Stimulated activated CD4-positive, alpha-beta T cell treated with anti-CD3 and anti-CD28 coated beads, Interleukin-2, amount 100 ng/mL, for 24 hours (primary cell): ENCODE data around the gene CASZ1.

ENCODE experiments used
- DNase-seq, 2 donors: peaks; one replicate each; pipeline ENCODE4 v3.0.0-alpha.2; 2020

CASZ1 gene

DNA sequence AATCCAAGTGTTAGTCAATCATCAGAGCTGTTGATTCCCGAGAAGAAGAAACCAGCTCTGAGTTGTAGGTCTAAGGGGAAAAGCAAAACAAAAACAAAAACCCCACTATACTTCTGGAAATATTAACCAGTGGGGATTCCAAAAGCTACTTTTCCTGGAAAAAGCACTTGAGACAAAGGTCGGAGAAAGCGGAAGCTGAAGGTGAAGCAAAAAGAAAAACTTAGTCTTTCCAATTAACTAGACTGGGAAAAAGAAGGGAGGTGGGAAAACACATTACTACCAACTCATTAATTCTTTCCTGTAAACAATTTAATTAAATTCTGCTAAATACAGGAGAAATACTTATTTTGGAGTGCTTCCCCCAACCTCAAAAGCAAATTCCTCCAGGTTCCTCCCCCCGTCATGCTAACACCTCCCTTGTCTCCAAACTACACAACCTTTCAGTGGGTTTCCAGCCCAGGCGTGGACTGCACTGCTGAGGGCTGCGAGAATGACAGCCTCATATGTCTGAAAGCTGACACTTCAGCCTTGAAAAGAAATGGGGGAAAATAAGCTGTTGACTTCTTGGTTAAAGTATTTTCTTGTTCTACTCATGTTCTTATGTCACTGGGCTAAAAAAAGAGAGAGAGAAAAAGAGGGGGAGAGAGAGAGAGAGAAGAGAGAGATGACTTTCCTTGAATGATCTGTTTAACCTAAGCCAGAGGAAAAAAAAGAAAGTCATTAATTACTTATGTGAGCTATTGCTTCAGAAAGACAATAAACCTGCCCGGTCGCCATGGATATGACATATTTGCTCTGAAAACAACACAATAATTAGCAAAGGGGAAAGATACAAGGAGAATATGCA, 5.1 kb downstream of the CASZ1 start:
- no peak for DNase-seq

DNA sequence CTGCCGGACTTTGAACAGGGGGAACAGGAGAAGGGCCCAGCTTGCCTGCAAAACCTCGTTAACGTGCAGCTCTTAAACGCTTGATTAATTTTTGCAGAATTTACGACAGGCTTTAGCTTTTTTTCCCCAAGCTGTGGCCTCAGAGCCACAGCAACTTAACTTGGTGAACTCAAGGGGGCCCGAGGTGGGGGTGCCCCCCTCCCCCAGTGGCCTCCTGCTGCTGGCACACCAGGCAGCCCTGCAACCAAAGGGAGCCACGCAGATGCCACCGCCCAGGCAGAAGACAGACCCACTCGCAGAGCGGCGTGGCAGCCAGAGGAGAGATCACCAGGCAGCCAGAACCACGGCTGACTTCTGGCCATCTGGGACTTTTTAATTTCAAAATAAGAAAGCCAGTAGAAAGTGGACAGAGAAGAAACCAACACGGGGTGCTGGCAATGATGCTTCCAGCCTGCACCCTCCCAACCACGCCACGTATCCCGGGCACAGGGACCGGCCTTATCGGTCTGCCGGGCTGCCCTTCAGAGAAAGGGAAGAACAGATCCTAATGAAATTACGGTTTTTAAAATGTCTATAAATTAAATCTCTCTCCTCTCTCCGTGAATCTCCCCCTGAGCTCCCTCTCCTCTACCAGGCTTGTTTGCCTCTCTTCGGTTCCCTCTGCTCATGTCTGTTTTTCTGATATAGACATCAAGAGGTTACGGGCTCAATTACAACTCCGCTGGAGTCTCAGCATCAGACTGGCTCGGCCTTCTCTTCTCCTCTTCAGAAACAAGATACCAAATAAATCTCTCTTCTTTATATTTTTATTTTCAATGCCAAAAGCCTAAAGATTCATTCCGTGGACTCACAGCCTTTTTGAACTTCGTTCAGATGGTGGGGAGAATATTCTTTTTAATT, 6.4 kb downstream of the CASZ1 start:
- no peak for DNase-seq

DNA sequence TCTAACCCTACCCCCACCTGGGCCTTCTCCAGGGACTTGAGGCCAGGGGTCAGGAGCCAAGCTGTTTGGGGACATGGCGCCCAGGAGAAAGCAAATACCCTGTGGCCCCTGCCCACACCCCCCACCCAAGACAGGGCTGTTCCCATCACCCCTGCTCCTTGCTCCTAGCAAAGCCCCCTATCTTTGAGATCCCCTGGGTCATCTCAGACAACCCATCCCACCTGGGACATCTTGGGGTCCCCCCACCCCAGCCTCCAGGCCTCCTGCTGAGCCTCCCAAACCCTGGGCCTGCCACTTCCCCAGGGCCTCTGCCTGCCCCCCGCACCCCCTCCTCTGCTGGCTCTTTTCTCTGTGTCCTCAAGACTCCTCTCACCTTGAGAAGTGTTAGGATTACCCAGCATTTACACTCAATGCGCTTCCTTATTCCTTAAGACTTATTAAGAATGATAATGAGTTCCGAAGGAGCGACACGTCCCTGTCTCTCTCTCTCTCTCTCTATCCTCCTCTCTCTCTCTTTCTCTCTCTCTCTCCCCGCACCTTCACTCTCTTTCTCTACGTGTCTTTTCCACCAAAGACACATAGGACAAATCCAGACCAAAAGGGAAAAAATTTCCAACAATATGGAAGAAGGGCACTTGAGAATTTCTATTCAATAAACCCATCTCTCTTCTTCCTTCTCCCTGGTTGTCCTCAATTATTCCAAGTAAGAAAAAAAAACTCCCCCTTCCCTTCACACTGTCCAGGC, 7.2 kb downstream of the CASZ1 start:
- DNase-seq, result no peak

DNA sequence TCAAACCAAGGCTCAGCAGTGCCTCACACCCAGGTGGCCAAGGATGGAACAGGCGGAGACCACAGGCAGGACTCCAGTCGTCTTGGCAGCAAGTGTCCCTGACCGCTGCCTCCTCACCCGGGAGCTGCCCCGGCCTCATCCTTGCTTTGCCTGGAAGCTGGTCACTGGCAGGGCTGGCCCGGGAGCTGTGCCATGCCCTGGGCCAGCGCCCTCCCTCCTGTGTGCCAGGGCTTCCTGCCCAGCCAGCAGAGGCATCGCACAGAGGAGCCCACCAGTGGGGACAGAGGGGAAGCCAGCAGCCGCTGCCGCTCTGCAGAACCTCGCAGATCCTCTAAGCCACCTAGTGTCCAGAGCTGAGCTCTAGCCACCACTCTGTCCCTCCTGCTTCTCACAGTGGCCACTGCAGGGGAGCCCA, 7.8 kb downstream of the CASZ1 start:
- DNase-seq, result no peak

DNA sequence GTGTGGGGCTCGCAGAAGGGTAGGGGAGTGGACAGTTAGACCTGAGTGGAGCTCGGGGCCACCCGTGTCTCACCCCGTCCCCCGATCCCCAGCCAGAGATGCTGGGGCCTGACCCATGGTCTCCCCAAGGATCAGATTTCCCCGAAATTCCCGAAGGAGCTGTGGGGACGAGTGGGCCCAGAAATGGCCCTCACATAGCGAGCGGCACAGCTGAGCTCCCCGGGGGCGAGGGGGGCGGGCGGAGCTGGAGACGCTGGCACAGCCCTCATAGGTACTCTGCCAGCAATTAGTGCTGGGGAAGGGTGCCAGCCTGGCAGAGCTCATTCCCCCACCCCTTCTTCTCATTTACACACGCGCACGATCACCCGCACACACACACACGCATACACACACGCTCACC, 9.2 kb downstream of the CASZ1 start:
- no peak for DNase-seq

DNA sequence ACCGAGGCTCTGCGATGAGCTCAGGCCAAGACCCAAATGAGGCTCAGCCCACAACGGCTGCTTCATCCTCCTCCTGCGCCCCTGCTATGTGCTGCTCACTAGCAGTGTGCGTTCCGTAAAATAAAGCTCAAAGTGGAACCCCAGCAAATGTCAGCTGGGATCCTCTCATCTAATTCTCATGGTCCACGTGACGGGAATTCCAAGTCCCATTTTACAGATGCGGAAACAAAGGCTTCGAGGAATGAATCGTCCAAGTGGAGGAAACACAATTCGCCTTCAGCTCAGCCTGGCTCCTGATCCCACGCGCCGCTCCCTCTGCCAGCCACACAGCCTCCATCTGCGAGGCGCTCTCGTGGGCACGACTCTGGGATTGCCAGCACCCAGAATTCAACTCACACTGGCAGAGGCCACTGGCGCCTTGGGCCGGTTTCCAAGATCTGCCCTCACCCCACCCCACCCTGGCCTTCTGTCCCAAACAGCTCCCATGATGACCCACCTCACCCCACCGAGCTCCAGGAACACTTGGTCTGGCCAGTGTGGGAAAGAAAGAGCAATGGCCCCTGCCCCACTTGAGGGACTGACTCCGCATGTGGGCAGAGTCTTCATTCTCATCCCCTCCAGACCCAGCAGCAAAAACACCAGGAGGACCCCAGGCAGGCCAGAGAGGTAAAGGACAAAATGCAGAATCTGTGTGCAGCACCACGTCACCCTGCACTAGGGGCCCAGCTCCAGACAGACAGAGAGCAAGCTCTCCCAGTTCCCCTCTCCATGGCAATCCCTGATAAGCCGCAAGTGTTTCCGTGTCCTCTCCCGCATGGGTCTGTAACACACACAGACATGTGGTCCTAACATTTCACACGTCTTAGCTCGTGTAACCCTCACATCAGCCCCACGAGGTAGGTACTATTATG, 10.5 kb downstream of the CASZ1 start:
- no peak for DNase-seq

DNA sequence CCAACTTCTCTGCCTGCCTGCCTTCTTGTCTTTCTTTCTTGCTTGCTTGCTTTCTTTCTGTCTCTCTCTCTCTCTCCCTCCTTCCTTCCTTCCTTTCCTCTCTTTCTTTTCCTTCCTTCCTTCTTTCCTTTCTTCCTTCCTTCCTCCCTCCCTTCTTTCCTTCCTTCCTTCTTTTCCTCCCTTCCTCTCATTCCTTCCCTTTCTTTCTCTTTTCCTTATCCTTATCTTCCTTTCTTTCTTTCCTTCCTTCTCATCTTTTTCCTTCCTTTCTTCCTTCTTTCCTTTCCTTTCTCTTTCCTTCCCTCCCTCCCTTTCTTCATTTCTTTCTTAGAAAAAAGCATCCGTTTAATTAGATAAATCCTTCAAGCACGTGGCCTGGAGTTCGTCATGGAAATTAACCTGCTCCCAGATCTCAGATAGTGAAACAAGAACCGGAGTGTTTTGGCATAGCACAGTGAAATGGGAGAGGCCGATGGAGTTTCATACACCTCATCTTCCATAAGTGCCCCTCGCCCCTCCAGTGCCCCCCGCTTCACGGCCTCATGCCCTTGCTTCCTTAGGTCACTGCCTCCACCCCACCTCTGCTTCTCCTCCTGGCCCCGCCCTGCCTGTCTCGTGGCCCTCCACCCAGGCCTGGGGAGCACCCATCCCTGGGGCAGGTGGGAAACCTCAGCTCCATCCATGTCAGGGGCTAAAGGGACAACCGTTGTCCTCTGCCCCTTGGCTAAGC, 11.3 kb downstream of the CASZ1 start:
- no peak for DNase-seq

DNA sequence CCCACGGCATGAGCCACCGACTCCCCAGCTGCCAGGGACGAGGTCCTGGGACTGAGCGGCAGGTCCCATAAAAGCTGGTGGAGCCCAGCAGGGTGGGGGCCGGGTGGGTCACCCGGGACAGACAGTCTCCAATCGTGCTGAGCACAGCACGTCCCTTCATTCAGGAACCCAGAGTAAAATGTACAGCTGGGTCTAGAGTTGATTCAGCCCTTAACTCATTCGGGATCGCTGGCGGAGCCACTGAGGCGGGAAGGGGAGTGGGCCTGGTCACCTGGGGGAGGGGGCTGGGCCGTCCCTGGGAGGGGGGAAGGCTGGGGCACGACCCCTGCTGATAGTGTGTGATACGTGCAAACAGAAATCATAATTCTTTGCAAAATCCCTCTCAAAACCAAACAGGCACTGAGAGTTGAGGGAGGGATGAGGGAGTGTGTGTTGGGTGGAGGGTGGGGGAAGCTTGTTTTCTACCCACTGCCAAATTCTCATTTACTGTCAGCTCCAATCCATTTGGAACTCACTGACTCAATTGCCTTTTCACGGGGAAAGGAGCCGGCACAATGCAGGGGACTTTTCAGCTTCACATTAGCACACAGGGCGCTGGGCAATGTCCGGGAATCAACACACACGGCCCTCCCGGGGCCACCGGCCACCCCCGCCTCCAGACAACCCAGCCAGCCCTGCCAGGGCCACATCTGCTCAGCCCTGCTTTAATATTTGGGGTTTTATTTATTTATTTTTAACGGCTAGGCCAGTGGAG, 13.8 kb downstream of the CASZ1 start:
- DNase-seq, result no peak

DNA sequence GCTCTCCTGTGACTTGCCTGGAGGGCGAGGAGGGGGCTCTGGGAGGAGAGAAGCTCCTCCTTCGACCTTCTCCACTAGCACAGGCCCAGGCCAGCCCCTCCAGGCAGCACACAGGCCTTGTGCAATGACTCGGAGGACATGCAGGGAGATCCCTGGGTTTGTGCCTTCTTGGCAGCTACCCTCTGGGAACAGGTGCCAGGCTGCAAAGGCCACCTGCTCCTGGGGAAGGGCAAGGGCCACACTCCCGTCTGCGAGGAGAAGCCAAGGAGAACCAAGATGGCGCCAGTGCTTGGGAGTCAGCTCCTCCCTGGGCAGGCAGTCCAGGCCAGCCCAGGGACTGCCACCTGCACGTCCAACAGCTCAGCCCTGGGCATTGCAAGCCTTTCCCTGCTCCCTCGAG, 15.3 kb downstream of the CASZ1 start:
- no peak for DNase-seq

DNA sequence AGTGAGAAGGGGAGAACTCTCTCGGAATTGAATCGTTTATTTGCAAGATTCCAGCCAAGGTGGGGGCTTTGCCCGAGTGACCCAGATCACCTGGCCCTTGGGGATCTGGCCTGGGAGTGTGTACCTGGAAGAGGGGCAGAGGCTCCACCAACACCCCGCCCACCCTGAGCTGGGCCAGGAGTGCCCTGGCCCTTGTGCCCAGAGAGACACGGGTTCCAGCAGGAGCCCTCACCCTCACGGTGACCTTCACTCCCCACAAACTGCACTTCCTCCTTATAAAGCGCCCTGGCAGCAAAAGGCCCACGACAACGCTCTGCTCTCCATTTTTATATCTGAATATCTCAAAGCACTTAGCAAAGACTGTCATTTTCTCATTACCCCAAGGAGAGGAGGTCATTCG, 16.6 kb downstream of the CASZ1 start:
- no peak for DNase-seq

DNA sequence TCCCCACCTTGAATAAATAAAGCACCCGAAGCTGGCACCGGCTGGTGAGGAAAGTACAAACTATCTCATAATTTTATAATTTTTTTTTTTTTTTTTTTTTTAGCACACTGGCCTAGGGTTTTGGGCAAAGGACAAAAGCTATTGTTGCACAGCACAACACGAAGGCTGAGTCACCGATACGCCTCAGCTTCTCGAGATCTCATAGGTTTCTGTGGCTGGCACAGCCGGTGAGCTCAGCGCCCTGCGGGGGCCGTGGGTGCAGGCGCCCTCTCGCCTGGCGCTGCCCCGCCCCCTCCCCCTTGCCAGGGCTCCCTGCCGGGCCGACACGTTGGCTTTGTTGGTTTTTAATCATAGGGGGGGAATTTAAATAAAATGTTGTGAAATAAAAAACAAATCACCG, 17.2 kb downstream of the CASZ1 start:
- DNase-seq, result no peak

DNA sequence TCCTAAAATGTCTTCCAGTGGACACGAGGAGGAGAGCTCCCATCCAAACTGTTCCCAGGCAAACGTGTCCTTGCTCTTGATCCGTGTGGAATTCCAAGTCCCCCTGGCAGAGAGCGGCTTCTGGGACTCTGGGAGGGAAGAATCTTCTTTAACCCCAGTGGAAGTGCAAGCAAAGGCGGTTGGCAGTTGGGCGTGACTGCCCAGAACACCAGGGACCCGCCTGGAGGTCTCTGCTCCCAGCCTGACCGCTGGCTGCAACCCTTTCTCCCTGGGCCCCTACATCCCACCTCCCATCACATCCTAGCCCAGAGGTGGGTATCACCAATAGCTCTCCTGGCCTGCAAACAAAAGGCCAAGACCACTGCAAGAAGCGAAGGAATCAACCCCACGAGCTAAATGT, 17.8 kb downstream of the CASZ1 start:
- DNase-seq, result no peak

DNA sequence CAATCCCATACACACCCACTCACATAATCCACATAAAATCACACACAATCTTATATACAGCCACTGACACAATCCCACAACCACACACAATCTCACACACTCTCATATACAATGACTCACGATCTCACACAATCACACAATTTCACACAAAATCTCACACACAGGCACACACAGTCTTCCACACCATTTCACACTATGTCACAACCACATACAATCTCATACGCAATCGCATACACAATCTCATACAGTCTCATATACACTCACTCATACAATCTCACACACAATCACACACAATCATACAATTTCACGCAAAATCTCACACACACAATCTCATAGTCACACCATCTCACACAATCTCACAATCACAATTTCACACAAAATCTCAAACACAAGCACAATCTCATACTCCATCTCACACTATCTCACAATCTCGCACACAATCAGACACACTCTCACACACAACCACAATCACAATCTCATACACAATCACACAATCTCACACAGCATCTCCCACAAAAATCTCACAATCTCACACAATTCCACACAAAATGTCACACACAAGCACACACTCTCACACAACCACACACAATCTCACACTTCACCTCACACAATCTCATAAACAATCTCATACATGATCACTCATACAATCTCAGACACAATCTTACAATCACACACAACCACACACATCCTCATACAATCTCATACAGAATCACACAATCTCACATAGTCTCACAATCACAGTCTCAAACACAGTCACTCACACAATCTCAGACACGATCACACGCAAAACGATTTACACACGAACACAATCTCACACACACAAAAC, 18.5 kb downstream of the CASZ1 start:
- DNase-seq, result no peak

DNA sequence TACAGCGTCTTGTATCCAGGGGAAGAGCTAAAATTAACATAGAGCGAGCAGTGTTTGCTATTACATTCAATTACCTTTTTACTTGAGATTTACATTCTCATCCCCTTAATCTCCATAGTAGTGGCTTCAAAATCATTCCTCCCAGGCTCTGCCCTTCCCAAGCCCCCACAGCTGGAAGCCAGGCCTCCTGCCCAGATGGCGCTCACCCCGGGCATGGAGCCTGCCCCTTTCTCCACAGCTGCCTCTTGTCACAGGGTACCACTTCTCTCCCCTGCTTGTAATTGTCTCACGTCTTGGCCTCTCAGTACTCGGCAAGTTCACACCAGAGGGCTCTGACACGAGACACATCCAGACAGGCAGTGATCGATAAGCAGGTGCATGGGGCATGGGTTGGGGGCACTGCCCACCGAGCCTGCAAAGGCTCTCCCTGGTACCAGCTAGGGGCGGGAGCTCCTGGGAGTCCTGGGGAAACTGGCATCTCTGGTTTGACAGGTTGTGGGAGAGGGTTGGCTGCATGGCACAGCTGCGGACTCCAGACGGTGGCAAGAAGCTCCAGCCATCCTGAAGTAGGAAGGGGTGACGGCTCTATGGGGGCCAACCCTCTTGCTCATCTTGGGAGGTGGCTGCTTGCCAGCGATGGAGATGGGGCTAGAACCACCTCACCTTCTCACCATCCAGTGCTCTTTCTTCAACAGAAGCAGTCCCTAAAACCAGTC, 20.1 kb downstream of the CASZ1 start:
- DNase-seq, result no peak

DNA sequence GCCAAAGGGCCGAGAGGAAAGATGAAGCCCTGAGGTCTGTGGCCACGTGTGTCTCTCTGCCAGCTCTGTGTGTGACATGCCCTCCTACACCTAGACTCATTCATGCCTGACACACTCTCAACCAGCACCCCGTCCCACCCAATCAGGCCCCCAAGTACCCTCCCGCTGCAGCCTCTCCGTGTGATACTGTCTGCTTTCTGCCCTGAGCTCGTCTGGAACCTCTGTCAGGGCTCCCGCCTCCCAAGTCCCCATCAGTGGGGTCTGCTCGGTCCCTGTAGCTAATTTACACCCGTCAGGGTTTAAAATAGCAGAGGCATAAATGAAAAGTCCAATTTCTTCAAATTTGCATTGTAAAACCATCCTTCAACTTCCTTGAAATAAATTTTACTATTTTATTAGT, 20.7 kb downstream of the CASZ1 start:
- no peak for DNase-seq

DNA sequence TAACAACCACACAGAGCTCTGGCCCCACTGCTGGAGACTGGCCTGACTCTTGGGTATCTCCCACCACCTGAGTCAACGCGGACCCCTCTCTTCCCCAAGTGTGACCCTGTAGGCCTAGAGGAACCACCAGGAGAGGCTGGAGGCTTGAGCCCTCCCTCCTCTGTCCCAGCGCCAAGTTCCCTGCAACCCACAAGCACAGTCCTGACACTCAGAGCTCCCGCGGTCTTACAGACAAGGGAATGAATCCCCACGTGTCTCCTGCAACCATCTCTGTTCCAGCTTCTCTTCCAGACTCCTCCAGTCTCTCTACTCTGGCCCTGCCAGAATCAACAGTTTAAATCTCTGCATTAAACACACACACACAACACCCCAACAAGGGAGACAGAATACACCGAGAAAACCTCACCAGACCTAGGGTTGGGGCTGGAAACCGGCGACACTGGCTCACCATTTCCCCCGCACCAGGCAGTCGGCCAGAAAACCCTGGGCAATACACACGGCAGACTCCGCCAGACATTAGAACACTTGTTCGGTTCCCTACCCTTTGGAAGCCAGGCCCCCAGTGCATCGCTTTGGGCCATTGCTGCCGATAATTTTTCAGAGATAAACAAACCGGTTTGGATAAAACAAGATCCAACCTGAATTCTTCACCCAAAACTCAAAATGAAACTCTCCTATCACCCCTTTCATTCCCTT, 21.7 kb downstream of the CASZ1 start:
- no peak for DNase-seq

DNA sequence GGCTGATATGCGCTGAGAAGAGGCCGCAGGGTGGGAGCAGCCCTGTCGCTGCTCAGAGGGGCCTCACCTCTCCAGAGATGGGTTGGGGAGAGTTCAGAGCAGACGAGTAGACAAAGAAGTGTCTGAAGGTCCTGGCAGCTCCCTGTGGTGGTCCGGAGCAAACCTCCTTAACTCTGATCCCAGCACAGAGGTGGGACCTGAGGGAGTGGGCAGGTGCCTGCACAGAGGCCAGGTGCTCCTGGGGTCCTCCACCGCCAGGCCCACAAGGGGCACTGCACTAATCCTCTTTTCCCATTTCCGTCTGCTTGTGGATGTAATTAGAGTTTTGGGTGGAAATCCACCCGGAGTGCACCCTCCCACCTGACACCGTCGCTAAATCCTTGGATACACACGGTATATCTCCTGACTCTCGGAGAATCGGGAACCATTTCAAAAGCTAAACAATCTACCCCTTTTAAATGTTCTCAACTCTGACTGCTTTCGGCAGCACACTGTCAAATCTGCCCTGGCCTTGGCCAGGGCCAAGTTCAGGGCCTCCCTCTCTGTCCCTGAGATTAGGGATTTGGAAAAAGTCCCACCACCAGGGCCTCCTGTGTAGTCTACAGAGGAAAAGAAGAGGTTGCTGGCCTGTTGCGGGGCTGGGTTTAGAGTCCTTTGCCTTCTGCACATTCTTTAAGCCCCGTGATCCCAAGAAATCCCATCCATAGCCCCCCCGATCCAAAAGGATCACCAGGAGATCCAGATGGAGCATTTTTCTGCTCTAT, 22.4 kb downstream of the CASZ1 start:
- DNase-seq, result no peak

DNA sequence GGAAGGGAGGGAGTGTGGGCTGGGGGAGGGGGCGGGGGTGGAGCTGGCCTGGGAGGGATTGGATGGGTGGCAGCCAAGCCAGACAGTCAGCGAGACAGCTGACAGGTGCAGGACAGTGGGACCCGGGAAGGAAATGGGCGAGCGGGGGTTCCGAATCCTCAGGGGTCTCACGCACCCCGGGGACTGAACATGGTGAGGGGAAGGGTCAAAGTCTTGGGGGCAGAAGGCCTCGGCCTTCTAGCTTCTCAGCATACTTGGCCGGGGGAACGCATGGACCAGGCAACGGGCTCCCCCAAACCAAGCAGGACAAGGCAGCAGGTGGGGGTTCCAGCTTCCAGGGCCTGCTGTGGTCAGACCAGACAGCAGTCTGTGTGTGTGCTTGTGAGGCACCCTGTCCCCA, 23.1 kb downstream of the CASZ1 start:
- no peak for DNase-seq
